SJSA1 (cell line): ENCODE data around the gene GOLGA8J. TPM values are rescaled to one million over a fixed set of nuclear protein-coding genes. Genes with fewer than 3 reads are reported as not detected.
"Not testable (repeated sequence)": the region's sequence is repeated elsewhere in the genome, so short reads cannot be mapped to it uniquely, and the experiment has no call there.

Experiments
- DNase-seq, 2 experiments: peaks; one replicate each; pipeline ENCODE4 v3.0.0-alpha.2; 2015 to 2020; ENCODE audit warnings: low spot score in 2 of 2, low read depth in 1 of 2
- H3K27ac ChIP-seq: fragments of 250-450 bp; sonication (Bioruptor Pico); 2 replicates; pipeline ENCODE4 v1.5.1; 2020; ENCODE audit warnings: mild to moderate bottlenecking, moderate library complexity
- H3K27me3 ChIP-seq: fragments of 250-450 bp; sonication (Bioruptor Pico); replicated peaks from 2 replicates; pipeline ENCODE4 v1.5.1; 2020; ENCODE audit warnings: mild to moderate bottlenecking, moderate library complexity
- H3K36me3 ChIP-seq: fragments of 250-450 bp; sonication (Bioruptor Pico); 2 replicates; pipeline ENCODE4 v1.5.1; 2020; ENCODE audit warnings: mild to moderate bottlenecking
- H3K4me1 ChIP-seq: fragments of 250-450 bp; sonication (Bioruptor Pico); replicated peaks from 2 replicates; pipeline ENCODE4 v1.6.1; 2021; ENCODE audit warnings: mild to moderate bottlenecking
- H3K4me3 ChIP-seq: fragments of 250-450 bp; sonication (Bioruptor Pico); 2 replicates; pipeline ENCODE4 v1.5.1; 2020; ENCODE audit warnings: mild to moderate bottlenecking
- H3K9me3 ChIP-seq: fragments of 250-450 bp; sonication (Bioruptor Pico); replicated peaks from 2 replicates; pipeline ENCODE4 v1.5.1; 2020; ENCODE audit warnings: mild to moderate bottlenecking
- total RNA-seq: library from RNA; depleted of rRNA; stranded (reverse); fragments of >200 nt; shearing (Covaris generic); gene quantifications from 2 replicates; pipeline ENCODE4 v1.2.3, GENCODE V29; 2014; rRNA removed

The GOLGA8J gene
- total RNA-seq, 1 experiment from 2014 or later = not detected

DNA sequence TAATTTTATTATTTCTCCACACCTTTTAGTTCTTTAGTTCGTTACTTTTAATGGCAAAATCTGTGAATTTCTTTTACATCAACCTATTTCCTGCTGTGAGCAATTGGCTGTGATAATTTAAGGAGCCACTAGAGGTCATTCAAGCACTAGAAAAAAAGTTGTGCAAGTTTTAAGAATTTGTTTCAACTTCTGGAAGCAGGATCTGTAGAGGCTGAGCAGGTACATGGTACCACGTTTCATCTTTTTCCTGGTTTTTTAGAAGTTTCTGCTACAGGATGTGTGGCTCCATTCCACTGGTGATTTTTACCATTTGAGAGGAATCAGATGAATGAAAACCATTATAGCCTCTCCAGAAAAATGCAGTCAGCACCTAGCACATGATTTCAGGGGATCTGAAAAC lies 47.3 kb downstream of the GOLGA8J start:
- not testable (repeated sequence) for DNase-seq, H3K9me3 ChIP-seq, H3K36me3 ChIP-seq, H3K4me1 ChIP-seq, H3K27ac ChIP-seq, H3K27me3 ChIP-seq, H3K4me3 ChIP-seq

DNA sequence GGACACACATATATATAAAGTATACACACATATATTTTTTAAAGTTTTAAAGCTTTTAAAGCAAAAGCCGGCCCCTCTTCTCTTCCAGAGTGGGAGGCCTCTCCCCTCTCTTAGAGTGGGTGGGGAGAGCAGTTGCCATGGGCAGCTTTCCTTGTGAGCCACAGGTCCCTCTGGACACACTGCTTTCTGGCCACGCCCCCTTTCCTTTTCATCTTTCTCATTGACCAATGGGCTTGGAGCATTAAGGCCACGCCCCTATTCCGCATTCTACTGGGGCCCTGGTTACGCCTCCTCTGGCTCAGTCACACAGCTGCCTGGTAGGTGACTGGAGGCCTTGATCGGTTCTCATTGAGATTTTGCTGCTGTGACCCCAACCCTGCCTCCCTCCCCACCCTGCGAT lies 52.0 kb downstream of the GOLGA8J start, which contains the start of gene GOLGA8T:
Gene GOLGA8T (plus strand): TSS at position 301 of the 400 bp plus-strand sequence. CDS start 98 bp downstream, at position 399.
- not testable (repeated sequence) for H3K4me3 ChIP-seq, H3K27ac ChIP-seq, H3K9me3 ChIP-seq, DNase-seq, H3K36me3 ChIP-seq, H3K27me3 ChIP-seq, H3K4me1 ChIP-seq

Other genes with a start within 250 kb of the GOLGA8J start
- 0.32 TPM in 1 of 2 replicates, not detected in the other for gene GOLGA8T, start 52.1 kb downstream of the GOLGA8J start, total RNA-seq